Cerebellar nuclear complex (tissue), 1 donor: ENCODE data around the gene TOP2A.
"Not testable (repeated sequence)": the region's sequence is repeated elsewhere in the genome, so short reads cannot be mapped to it uniquely, and the experiment has no call there.

Experiments
- DNase-seq, 2 experiments: peaks; one replicate each; lab custom pipeline; 2025; lab: John Stamatoyannopoulos, UW

Gene TOP2A

GRCh38 chr17:40378966-40379365, 38.7 kb downstream of the TOP2A start:
- DNase-seq, result no peak

- DNase-seq, result no peak
Measured at GRCh38 chr17:40377832-40378231, 39.9 kb downstream of the TOP2A start.

- not testable (repeated sequence) for DNase-seq
Measured at GRCh38 chr17:40376541-40376940, 41.2 kb downstream of the TOP2A start.

GRCh38 chr17:40375786-40376185, 41.9 kb downstream of the TOP2A start:
- not testable (repeated sequence) for DNase-seq

GRCh38 chr17:40374821-40375498, 42.7 kb downstream of the TOP2A start:
- DNase-seq, result no peak

GRCh38 chr17:40373999-40374398, 43.7 kb downstream of the TOP2A start:
- no peak for DNase-seq

GRCh38 chr17:40373324-40373723, 44.4 kb downstream of the TOP2A start:
- DNase-seq, result no peak

GRCh38 chr17:40372644-40373043, 45.1 kb downstream of the TOP2A start:
- not testable (repeated sequence) for DNase-seq

- DNase-seq, result no peak
Measured at GRCh38 chr17:40372031-40372430, 45.7 kb downstream of the TOP2A start.

- no peak for DNase-seq
Measured at GRCh38 chr17:40371261-40371929, 46.3 kb downstream of the TOP2A start.

- no peak for DNase-seq
Measured at GRCh38 chr17:40369923-40370322, 47.8 kb downstream of the TOP2A start.

GRCh38 chr17:40367728-40368127, 50.0 kb downstream of the TOP2A start:
- not testable (repeated sequence) for DNase-seq

- no peak for DNase-seq
Measured at GRCh38 chr17:40366861-40367518, 50.7 kb downstream of the TOP2A start.

- DNase-seq, result no peak
Measured at GRCh38 chr17:40366076-40366860, 51.4 kb downstream of the TOP2A start.

- no peak for DNase-seq
Measured at GRCh38 chr17:40364906-40365305, 52.8 kb downstream of the TOP2A start.

GRCh38 chr17:40364121-40364861, 53.4 kb downstream of the TOP2A start, which contains the start of gene GJD3:
Gene GJD3 (minus strand): TSS chr17:40364737. CDS start chr17:40363815, 922 bp downstream.
- DNase-seq, result no peak

GRCh38 chr17:40363111-40363827, 54.4 kb downstream of the TOP2A start:
- no peak for DNase-seq

GRCh38 chr17:40362696-40363110, 55.0 kb downstream of the TOP2A start:
- no peak for DNase-seq

- DNase-seq, result no peak
Measured at GRCh38 chr17:40361925-40362695, 55.6 kb downstream of the TOP2A start.
